Psoas muscle (tissue), 8 donors: Measurements from ENCODE around the gene ABI2. TPM values are rescaled to one million over a fixed set of nuclear protein-coding genes. Genes with fewer than 3 reads are reported as not detected.

Experiments used
- ATAC-seq, 4 donors: fragments of 200-7000 bp; cut with Tn5 transposase; one replicate each; pipeline ENCODE4 v1.9.1; 2020; ENCODE audit warnings: moderate library complexity in 3 of 4, mild to moderate bottlenecking in 2 of 4
- DNase-seq, 2 donors: peaks; one replicate each; pipeline ENCODE4 v3.0.0-alpha.2; 2020
- H3K27ac ChIP-seq: fragments of 200-600 bp; one replicate; pipeline ENCODE4 v1.8.0; 2022
- H3K27me3 ChIP-seq, 3 donors: fragments of 200-600 bp in 1 of 3; one replicate each; pipeline versions ENCODE4 v1.6.1 to v1.8.0; 2013 to 2022; ENCODE audit warnings: low read length in 2 of 3, mild to moderate bottlenecking in 2 of 3, moderate library complexity in 1 of 3; ENCODE audit not compliant: insufficient read depth in 3 of 3
- H3K36me3 ChIP-seq, 2 donors: fragments of 200-600 bp in 1 of 2; one replicate each; pipeline versions ENCODE4 v1.6.1 to v1.8.0; 2013 to 2022; ENCODE audit warnings: low read depth in 1 of 2, mild to moderate bottlenecking in 1 of 2, moderate library complexity in 1 of 2; ENCODE audit not compliant: insufficient read depth in 1 of 2
- H3K4me1 ChIP-seq: fragments of 200-600 bp; one replicate; pipeline ENCODE4 v1.8.0; 2022
- H3K4me3 ChIP-seq: fragments of 200-600 bp; one replicate; pipeline ENCODE4 v1.8.0; 2022; ENCODE audit warnings: mild to moderate bottlenecking
- H3K9me3 ChIP-seq: fragments of 200-600 bp; one replicate; pipeline ENCODE4 v1.8.0; 2022
- CTCF ChIP-seq: fragments of 200-600 bp; IDR thresholded peaks from one replicate; pipeline ENCODE4 v1.8.0; 2022; ENCODE audit warnings: antibody characterized with exemption
- WGBS, 3 donors: extraction: QIAGEN DNeasy Blood & Tissue Kit; methylation state at CpG; one replicate each; pipeline versions ENCODE4 v1.1.6 to v1.1.7; 2013; 5-methylcytosine and 5-hydroxymethylcytosine counted together
- intact Hi-C, 2 donors: fragments of 100-400 bp; cut with DNase I; formaldehyde crosslinking; loops; one replicate each; pipeline versions ENCODE4 v1.11.0 to v1.14.2; 2022
- polyA plus RNA-seq, 3 donors: library from polyadenylated mRNA; stranded (reverse); fragments of 200-250 nt; gene quantifications; one replicate each; pipeline ENCODE4 v1.2.3, GENCODE V29; 2013
- total RNA-seq, 4 donors: library from RNA; stranded (reverse); fragmentation: NEBNext Ultra II Directional in 2 of 4; extraction: Animal tissue kit (Norgen Biotek cat#: 25700) in 2 of 4; gene quantifications; one replicate each; pipeline versions ENCODE4 v1.2.1 to v1.2.4, GENCODE V29; 2021 to 2023
- donor health status: healthy with polysubstance abuse.
- donor health status: DM: no; HTN: no; CAD: no; lungs with moderate emphysema.
- donor health status: Bipolar disorder and iron deficiency.
- donor health status: healthy.
- donor health status: DM: yes; HTN: yes; CAD: no.
- donor health status: DM: no; HTN: no; CAD: no.
- donor health status: DM: no; HTN: no; CAD: no.
- donor health status: DM: yes; HTN: yes; CAD: no.

The ABI2 gene
- total and polyA plus RNA-seq, 7 donors = 7.5 to 16.9 (median 12.9) TPM

GRCh38 chr2:203463266-203463678 lies 135.1 kb downstream of the ABI2 start:
- H3K4me3 ChIP-seq = no peak overlapping the region
- peaks cover 0 to 45% of the 10 kb centered on the region in 2 donors for H3K36me3 ChIP-seq
- no peak for ATAC-seq
- no peak overlapping the region for H3K27ac ChIP-seq
- no peak for TF ChIP-seq CTCF
- DNase-seq = no peak
- H3K4me1 ChIP-seq = no peaks in the 10 kb centered on the region
- H3K9me3 ChIP-seq = no peaks in the 10 kb centered on the region
- intact Hi-C loops = no loop called here
- no peaks in the 10 kb centered on the region for H3K27me3 ChIP-seq

GRCh38 chr2:203469546-203469945 lies 141.4 kb downstream of the ABI2 start:
- H3K4me1 ChIP-seq = no peaks in the 10 kb centered on the region
- H3K9me3 ChIP-seq = no peaks in the 10 kb centered on the region
- no peak for TF ChIP-seq CTCF
- no peaks in the 10 kb centered on the region for H3K27me3 ChIP-seq
- no peak overlapping the region for H3K27ac ChIP-seq
- ATAC-seq (no peak), DNase-seq (no peak)
- no peak overlapping the region for H3K4me3 ChIP-seq
- WGBS, 3 donors = 32 to 38% (median 38%) methylated on average over 1 of the region's 1 CpG
- intact Hi-C loops = no loop called here
- H3K36me3 ChIP-seq = peaks cover 0 to 16% of the 10 kb centered on the region in 2 donors

GRCh38 chr2:203470371-203470770 lies 142.2 kb downstream of the ABI2 start:
- DNase-seq = no peak
- ATAC-seq = no peak
- no peaks in the 10 kb centered on the region for H3K9me3 ChIP-seq
- no peaks in the 10 kb centered on the region for H3K27me3 ChIP-seq
- intact Hi-C loops = no loop called here
- peaks cover 0 to 15% of the 10 kb centered on the region in 2 donors for H3K36me3 ChIP-seq
- H3K27ac ChIP-seq = no peak overlapping the region
- WGBS, 3 donors = 81 to 86% (median 86%) methylated on average over 4 of the region's 4 CpGs
- TF ChIP-seq CTCF = no peak
- no peak overlapping the region for H3K4me3 ChIP-seq
- no peaks in the 10 kb centered on the region for H3K4me1 ChIP-seq

GRCh38 chr2:203471323-203471722 lies 143.1 kb downstream of the ABI2 start:
- intact Hi-C loops = no loop called here
- ATAC-seq (no peak), DNase-seq (no peak)
- Histone ChIP-seq H3K27me3 (no peaks in the 10 kb centered on the region), H3K4me3 (no peak overlapping the region), H3K27ac (no peak overlapping the region), H3K4me1 (no peaks in the 10 kb centered on the region), H3K9me3 (no peaks in the 10 kb centered on the region), H3K36me3 (peaks cover 0 to 13% of the 10 kb centered on the region in 2 donors)
- WGBS, 3 donors = 90 to 94% (median 92%) methylated on average over 5 of the region's 5 CpGs
- TF ChIP-seq CTCF = no peak

GRCh38 chr2:203476881-203477280 lies 148.7 kb downstream of the ABI2 start:
- 75 to 87% (median 85%) methylated on average over 2 of the region's 2 CpGs for WGBS, 3 donors
- H3K4me1 ChIP-seq = no peaks in the 10 kb centered on the region
- no peak for TF ChIP-seq CTCF
- intact Hi-C loops = no loop called here
- ATAC-seq (no peak), DNase-seq (no peak)
- peaks cover 2 to 18% of the 10 kb centered on the region in 2 donors for H3K36me3 ChIP-seq
- no peaks in the 10 kb centered on the region for H3K9me3 ChIP-seq
- H3K4me3 ChIP-seq = no peak overlapping the region
- no peaks in the 10 kb centered on the region for H3K27me3 ChIP-seq
- no peak overlapping the region for H3K27ac ChIP-seq
